Left kidney (tissue), 8 donors: ENCODE results near the gene MMD2. TPM values are rescaled to one million over a fixed set of nuclear protein-coding genes. Genes with fewer than 3 reads are reported as not detected.
"Not testable (repeated sequence)": the region's sequence is repeated elsewhere in the genome, so short reads cannot be mapped to it uniquely, and the experiment has no call there.

Experiments
- DNase-seq: peaks from one replicate; pipeline ENCODE4 v3.0.0-alpha.2; 2013
- long read RNA-seq, 8 donors: transcript quantifications; one replicate each; lab custom pipeline, GENCODE V29; 2026
- polyA plus RNA-seq: library from polyadenylated mRNA; unstranded; fragments of 120-200 nt; gene quantifications from one replicate; pipeline ENCODE4 v1.2.1, GENCODE V29; 2013; ENCODE audit not compliant: insufficient read length

MMD2 gene, protein sequence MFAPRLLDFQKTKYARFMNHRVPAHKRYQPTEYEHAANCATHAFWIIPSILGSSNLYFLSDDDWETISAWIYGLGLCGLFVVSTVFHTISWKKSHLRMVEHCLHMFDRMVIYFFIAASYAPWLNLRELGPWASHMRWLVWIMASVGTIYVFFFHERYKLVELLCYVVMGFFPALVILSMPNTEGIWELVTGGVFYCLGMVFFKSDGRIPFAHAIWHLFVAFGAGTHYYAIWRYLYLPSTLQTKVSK
- polyA plus RNA-seq = not detected
- long read RNA-seq, donor 1 = 0 reads
- long read RNA-seq, donor 2 = 0 reads
- long read RNA-seq, donor 3, partial matches to known transcripts = 0 of 1 reads
- long read RNA-seq, donor 3, other reads (novel, unspliced or antisense) = 0 of 1 reads
- long read RNA-seq, donor 4 = 0 reads
- long read RNA-seq, donor 5 = 0 reads
- long read RNA-seq, donor 6 = 0 reads
- long read RNA-seq, donor 7 = 0 reads
- long read RNA-seq, donor 8 = 0 reads

DNA sequence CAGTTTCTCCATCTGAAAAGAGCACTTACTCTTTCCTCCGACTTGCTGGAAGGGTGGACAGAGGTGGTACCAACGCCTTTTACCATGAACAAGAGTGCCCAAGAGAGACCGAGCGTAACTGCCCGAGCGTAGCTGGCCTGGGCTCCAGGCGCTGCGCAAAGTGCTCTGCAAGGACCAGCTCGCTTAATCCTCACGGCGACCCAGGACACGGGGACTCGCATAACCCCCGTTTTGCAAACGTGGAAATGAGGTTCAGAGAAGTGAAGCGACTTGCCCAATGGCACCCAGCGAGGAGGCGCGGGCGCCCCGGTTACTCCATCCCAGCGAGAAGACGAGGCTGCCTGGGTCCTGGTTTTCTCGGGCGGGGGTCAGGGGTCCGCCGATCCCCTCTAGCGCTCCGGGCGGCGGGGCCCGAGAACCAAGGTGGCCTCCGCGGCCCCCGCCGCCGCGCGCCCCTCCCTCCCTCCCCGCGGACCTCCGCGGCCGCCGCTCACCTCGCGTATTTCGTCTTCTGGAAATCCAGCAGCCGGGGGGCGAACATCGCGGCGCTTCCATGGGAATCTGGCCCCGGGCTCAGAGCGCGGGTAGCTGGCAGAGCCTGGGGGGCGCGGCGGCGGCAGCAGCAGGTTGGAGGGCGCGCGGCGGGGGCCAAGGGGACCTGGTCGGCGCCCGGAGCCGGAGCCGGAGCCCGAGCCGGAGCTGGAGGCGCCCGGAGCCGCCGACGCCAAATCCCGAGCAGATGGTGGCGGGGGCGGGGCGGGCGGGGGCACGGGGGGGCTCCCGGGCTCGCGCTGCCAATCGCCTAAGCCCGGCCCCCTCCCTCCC lies at the start of gene MMD2:
MMD2 (minus strand) TSS at position 711 of the 825 bp plus-strand sequence; CDS start at position 541, 170 bp downstream.
- DNase-seq = no peak

- DNase-seq = no peak
Observed at GRCh38 chr7:5005066-5005465, 46.1 kb upstream of the MMD2 start.

DNA sequence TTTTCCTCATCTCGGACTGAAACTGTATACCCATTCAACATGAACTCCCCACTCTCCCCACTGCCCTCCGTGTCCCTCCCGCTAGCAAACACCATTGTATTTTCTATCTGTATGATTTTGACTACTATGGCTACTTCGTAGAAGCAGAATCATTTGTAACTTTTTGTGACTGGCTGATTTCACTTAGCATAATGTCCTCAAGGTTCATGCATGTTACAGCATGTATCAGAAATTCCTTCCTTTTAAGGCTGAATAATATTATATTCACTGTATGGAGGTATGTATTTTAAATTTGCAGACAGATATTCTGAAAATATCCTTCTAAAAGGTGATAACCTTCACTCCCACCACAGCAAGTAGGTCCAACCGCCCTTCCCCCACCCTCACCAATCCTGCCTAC lies 42.9 kb upstream of the MMD2 start:
- DNase-seq = no peak

GRCh38 chr7:5001003-5001402 lies 42.0 kb upstream of the MMD2 start:
- DNase-seq = no peak

DNA sequence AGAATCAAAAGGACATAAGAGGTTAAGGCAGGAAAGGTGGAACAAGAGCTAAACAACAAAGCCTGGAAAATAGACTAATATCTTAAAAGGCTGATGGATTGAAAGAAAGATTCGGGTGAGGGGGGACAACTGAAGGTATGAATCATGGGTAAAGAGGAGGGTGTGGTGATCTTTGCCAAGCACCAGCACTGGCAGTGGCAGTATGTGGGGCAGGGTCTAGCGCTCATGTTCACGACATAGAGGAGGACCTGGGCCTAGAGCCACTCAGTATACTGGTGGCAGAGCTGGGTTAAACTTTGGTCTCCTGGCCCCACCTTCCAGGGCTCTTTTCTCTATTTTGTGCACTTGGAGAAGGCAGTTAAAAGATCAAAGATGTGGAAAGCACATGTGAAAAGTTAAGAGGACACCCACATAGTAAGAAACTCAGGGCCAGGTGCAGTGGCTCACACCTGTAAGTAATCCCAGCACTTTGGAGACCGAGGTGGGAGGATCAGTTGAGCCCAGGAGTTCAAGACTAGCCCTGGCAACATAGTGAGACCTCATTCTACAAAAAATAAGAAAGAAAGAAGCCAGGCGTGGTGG lies 40.5 kb upstream of the MMD2 start:
- DNase-seq = no peak

DNA sequence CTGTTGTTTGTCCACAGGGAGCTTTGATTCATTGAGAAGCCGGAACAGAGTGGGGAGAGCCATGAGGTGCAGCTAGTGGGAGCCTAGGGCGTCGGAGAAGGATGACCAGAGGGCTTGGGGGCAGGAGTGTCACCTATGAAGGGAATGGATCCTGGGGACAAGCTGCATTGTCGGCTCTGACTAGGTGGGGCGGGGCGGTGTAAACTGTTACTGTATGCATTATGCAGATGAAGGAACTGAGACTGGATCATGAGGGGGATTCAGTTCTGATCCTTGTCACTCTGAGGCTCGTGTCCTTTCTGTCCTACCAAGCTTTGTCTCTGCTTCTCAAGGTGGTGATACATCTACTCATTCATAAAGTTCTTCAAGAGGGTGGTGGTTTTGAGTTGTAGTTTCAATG lies 39.9 kb upstream of the MMD2 start:
- no peak for DNase-seq

DNA sequence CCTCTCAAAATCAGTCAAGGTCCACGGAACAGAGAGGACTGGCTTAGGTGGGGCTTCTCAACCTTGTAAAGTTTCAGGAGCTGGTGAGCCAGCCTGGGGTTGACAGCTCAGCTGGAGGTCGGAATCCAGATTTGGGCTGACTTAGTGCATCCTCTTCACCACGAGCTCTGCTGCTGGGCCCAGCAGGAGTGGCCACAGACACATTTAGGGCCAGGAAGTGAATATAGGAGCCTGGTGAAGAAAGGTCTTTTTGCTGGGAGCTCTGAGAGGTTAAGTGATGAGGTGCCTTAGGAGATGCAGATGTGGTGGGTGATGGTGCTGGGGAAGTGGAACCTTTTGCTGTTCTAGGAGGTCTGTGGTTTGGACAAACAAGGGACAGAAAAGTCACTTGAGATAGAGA lies 39.3 kb upstream of the MMD2 start:
- DNase-seq = no peak

- DNase-seq = no peak
Observed at GRCh38 chr7:4996696-4997222, 37.8 kb upstream of the MMD2 start.

DNA sequence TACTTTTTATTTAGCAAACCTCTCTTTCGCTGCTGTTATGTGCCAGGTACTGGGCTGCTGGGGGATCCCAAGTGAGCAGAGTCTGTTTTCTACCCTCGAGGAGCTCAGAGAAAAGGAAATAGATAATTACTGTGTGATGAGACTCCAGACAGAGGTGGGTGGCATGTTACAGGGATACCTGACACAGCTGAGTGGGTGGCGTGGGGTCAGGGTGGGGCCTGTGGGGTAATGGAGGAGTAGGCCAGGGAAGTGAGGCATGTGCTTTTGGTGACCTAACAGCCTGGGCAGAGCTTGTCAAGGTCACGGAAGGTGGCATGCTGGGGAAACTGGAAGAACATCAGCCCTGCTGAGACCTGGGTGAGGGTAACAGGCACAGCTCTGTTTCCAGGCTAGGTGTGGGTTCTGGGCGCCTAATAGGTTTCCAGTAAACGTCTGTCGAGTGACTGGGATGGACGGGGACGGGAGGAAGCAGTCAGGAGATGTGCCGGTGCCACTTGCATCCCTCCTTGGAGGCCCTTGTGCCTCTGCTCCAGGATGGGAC lies 36.5 kb upstream of the MMD2 start:
- DNase-seq = no peak

DNA sequence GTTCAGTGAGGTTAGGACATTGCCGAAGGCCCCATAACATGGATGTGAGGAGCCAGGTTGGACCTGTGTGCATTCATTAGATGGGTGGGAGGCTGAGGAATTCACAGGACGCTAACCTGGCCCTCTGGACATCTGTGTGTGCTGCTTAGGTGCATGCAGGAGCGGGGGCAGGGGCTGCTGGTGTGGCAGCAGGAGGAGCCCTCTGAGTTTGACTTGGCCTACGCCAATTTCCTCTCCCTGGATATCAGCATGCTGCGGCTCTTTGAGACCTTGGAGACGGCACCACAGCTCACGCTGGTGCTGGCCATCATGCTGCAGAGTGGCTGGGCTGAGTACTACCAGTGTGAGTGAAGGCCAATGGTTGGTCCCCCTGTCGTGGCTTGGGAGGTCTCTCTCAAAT lies 34.5 kb upstream of the MMD2 start:
- DNase-seq = no peak

GRCh38 chr7:4982741-4983140 lies 23.8 kb upstream of the MMD2 start:
- DNase-seq = not testable (repeated sequence)

- DNase-seq = not testable (repeated sequence)
Observed at GRCh38 chr7:4981295-4981890, 22.4 kb upstream of the MMD2 start.

- not testable (repeated sequence) for DNase-seq
Observed at GRCh38 chr7:4975626-4976025, 16.6 kb upstream of the MMD2 start.

DNA sequence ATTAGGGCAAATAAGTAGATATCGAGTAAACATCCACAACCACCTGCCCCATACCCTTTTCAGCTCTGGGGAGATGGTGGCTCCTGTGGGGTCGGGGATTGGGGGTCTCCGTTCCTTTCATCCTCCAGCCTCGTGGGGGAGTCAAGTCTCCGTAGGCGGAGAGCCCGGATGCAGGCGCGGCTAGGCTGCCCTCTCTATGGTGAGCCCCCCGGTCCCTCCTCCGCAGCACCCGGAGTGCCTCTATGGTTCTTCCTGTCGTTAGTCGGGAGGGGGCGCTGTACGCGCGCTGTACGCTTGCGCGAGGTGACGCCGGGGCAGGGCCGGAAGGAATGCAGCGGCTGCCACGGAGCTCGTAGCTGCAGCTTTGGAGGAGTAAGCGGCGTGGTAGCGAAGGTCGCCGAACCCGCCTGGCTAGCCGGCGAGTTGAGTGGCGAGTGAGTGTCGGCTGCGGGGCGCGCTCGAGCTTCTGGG lies 14.8 kb upstream of the MMD2 start:
- DNase-seq = peak; percentile 95

GRCh38 chr7:4972446-4972845 lies 13.5 kb upstream of the MMD2 start:
- DNase-seq = not testable (repeated sequence)

DNA sequence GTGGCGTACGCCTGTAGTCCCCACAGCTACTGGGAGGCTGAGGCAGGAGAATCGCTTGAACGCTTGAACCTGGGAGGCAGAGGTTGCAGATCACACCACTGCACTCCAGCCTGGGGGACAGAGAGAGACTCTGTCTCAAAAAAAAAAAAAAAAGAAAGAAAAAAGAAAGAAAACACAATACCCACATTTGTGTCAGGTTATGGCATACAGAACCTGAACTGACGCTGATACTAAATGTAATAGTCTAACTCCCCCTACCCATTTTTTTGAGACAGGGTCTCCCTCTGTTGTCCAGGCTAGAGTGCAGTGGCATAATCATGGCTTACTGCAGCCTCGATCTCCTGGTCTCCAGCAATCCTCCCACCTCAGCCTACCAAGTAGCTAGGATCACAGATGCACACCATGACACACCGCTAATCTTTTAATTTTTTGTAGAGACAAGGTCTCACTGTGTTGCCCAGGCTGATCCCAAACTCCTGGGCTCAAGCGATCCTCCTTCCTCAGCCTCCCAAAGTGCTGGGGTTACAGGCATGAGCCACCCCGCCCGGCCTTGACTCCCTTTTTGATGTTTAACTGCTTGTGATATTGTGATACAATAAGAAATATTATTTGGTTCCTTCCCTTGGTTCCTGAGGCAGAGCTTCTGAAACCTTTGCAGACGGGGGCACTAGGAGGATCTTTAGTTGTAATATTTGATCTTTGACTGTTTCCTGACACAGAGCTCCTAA lies 6.5 kb upstream of the MMD2 start:
- no peak for DNase-seq

- DNase-seq = no peak
Observed at GRCh38 chr7:4964506-4964905, 5.5 kb upstream of the MMD2 start.

GRCh38 chr7:4962872-4963775 lies 4.1 kb upstream of the MMD2 start:
- DNase-seq = no peak

GRCh38 chr7:4960363-4960762 lies 1.4 kb upstream of the MMD2 start:
- DNase-seq = no peak

GRCh38 chr7:4959893-4960292 lies 906 bp upstream of the MMD2 start:
- DNase-seq = no peak
